Endothelial cell of umbilical vein (primary cell): ENCODE results near the gene SMC6. TPM values are rescaled to one million over a fixed set of nuclear protein-coding genes. Genes with fewer than 3 reads are reported as not detected.

Source experiments
- BruUV-seq: library from RNA; stranded (reverse); fragments of 400-500 nt; replicated peaks from 2 replicates; lab custom pipeline; 2021; lab: Mats Ljungman, UMichigan
- CTCF ChIA-PET: fragments of 300-600, 350-600 bp; sonication (Branson Sonifier 250); formaldehyde crosslinking; loops from one replicate; lab custom pipeline; 2021; ENCODE audit warnings: antibody characterized with exemption, inconsistent platforms; lab: Charles Lee
- POLR2A ChIA-PET: fragments of 300-600, 350-600 bp; sonication (Branson Sonifier 250); formaldehyde crosslinking; loops from one replicate; lab custom pipeline; 2021; ENCODE audit warnings: antibody characterized with exemption, inconsistent platforms; lab: Charles Lee
- DNase-seq: peaks from one replicate; pipeline ENCODE4 v3.0.0-alpha.2; 2011; ENCODE audit warnings: low read depth, low spot score
- FAIRE-seq: peaks from 2 replicates; lab custom pipeline; 2011; peaks lifted over from hg19 to GRCh38; lab: Jason Lieb, UNC
- H2AFZ ChIP-seq: 2 replicates; pipeline ENCODE4 v1.6.0; 2012; ENCODE audit warnings: low read depth, low read length, control low read depth, inconsistent platforms
- H3K27ac ChIP-seq: 2 replicates; pipeline ENCODE4 v1.5.1; 2011; ENCODE audit warnings: low read depth, mild to moderate bottlenecking, control low read depth, low read length, moderate library complexity; ENCODE audit not compliant: insufficient read depth
- H3K27me3 ChIP-seq, 2 experiments: 2 replicates each; pipeline versions ENCODE4 v1.6.0 to v1.6.1; 2011; ENCODE audit warnings: low read length in 2 of 2, mixed read lengths in 1 of 2; ENCODE audit not compliant: control insufficient read depth in 2 of 2, insufficient read depth in 2 of 2
- H3K36me3 ChIP-seq, 2 experiments: 2 replicates in 1 of 2; 3 replicates in 1 of 2; pipeline ENCODE4 v1.5.1; 2011; ENCODE audit warnings: low read length in 2 of 2, mild to moderate bottlenecking in 1 of 2, moderate library complexity in 1 of 2; ENCODE audit not compliant: control insufficient read depth in 2 of 2, insufficient read depth in 2 of 2; ENCODE audit errors: extremely low read depth in 1 of 2
- H3K4me1 ChIP-seq: 3 replicates; pipeline ENCODE4 v1.5.1; 2011; ENCODE audit warnings: mild to moderate bottlenecking, low read length; ENCODE audit not compliant: control insufficient read depth, insufficient read depth; ENCODE audit errors: extremely low read depth
- H3K4me2 ChIP-seq: 2 replicates; pipeline ENCODE4 v1.6.1; 2011; ENCODE audit warnings: low read length, control low read depth, mixed read lengths; ENCODE audit not compliant: insufficient read depth
- H3K4me3 ChIP-seq, 3 experiments: fragments of 200-600 bp in 1 of 3; sonication (generic), shearing (Covaris generic) in 1 of 3; replicated peaks in 1 of 3; 2 replicates each; pipeline ENCODE4 v1.5.1; 2011 to 2016; ENCODE audit warnings: control low read depth in 3 of 3, low read length in 3 of 3, mild to moderate bottlenecking in 2 of 3, inconsistent platforms in 1 of 3, low read depth in 1 of 3, moderate library complexity in 1 of 3; ENCODE audit not compliant: insufficient read depth in 1 of 3
- H3K79me2 ChIP-seq: 2 replicates; pipeline ENCODE4 v1.6.0; 2012; ENCODE audit warnings: low read length, inconsistent platforms; ENCODE audit not compliant: control insufficient read depth, insufficient read depth
- H3K9ac ChIP-seq: replicated peaks from 2 replicates; pipeline ENCODE3; 2011; ENCODE audit warnings: low read length, control low read depth; ENCODE audit not compliant: insufficient read depth; ENCODE audit errors: extremely low read depth
- H3K9me1 ChIP-seq: replicated peaks from 3 replicates; pipeline ENCODE4 v1.6.0; 2011; ENCODE audit warnings: mild to moderate bottlenecking, low read length; ENCODE audit not compliant: control insufficient read depth, insufficient read depth; ENCODE audit errors: extremely low read depth
- H3K9me3 ChIP-seq: replicated peaks from 2 replicates; pipeline ENCODE4 v1.5.1; 2012; ENCODE audit warnings: low read length, inconsistent platforms; ENCODE audit not compliant: control insufficient read depth, insufficient read depth
- H4K20me1 ChIP-seq: replicated peaks from 2 replicates; pipeline ENCODE3; 2011; ENCODE audit warnings: mild to moderate bottlenecking, low read length; ENCODE audit not compliant: control insufficient read depth, insufficient read depth; ENCODE audit errors: extremely low read depth
- EZH2 ChIP-seq: IDR thresholded peaks from 2 replicates; pipeline ENCODE4 v1.6.1; 2012; ENCODE audit warnings: borderline replicate concordance, low read depth, mild to moderate bottlenecking, moderate library complexity, low read length, inconsistent platforms; ENCODE audit not compliant: severe bottlenecking
- FOS ChIP-seq: IDR thresholded peaks from 2 replicates; pipeline ENCODE4 v1.6.1; 2011; ENCODE audit warnings: mild to moderate bottlenecking, low read length, moderate library complexity, borderline replicate concordance; ENCODE audit not compliant: insufficient read depth
- GATA2 ChIP-seq: IDR thresholded peaks from 2 replicates; pipeline ENCODE4 v1.7.0; 2011; ENCODE audit warnings: low read depth, mild to moderate bottlenecking, moderate library complexity, mixed read lengths, low read length; ENCODE audit not compliant: insufficient read length, insufficient read depth
- JUN ChIP-seq: IDR thresholded peaks from 2 replicates; pipeline ENCODE4 v1.6.1; 2011; ENCODE audit warnings: borderline replicate concordance, low read depth; ENCODE audit not compliant: insufficient read length, insufficient read depth
- MAX ChIP-seq: IDR thresholded peaks from 2 replicates; pipeline ENCODE4 v1.6.1; 2011; ENCODE audit not compliant: insufficient read depth, insufficient read length
- MYC ChIP-seq: IDR thresholded peaks from one replicate; pipeline ENCODE4 v1.6.1; 2011; ENCODE audit warnings: mild to moderate bottlenecking, low read depth, low read length
- POLR2A ChIP-seq: IDR thresholded peaks from 2 replicates; pipeline ENCODE4 v1.6.1; 2012; ENCODE audit warnings: low read depth, mild to moderate bottlenecking, control low read depth, low read length
- POLR2AphosphoS5 ChIP-seq: IDR thresholded peaks from 2 replicates; pipeline ENCODE4 v1.6.1; 2012; ENCODE audit warnings: low read depth, mild to moderate bottlenecking, control low read depth, low read length, moderate library complexity; ENCODE audit not compliant: insufficient read depth
- dilution Hi-C: fragments of 300-500 bp; cut with MboI; formaldehyde crosslinking; loops from one replicate; pipeline ENCODE4 v1.15.0; 2019; ENCODE audit warnings: low sequenced_read_pairs; ENCODE audit not compliant: extremely low pct_ligation_motif_present
- intact Hi-C: fragments of 100-400 bp; cut with micrococcal nuclease; formaldehyde crosslinking; loops from one replicate; pipeline ENCODE4 v1.10.0; 2022
- polyA plus RNA-seq, 4 experiments: library from polyadenylated mRNA; depleted of rRNA in 3 of 4; stranded (reverse) in 3 of 4; unstranded in 1 of 4; fragments of >200 nt; gene quantifications; 2 replicates each; pipeline versions ENCODE4 v1.2.1 to v1.2.3, GENCODE V29; 2011 to 2012; ENCODE audit warnings: missing spikeins in 1 of 4
- total RNA-seq: library from RNA; stranded (reverse); gene quantifications from 2 replicates; pipeline ENCODE4 v1.2.3, GENCODE V29; 2021

SMC6 gene
- total and polyA plus RNA-seq, 2 donors (not counting 3 experiments of a cell fraction or from before 2014, with no cell fraction given), result 7.7 to 38.3 TPM

GRCh38 chr2:17798338-17798737 is 44.7 kb upstream of the SMC6 start:
- peaks cover 1 to 4% of the 10 kb centered on the region in 2 experiments for H3K27me3 ChIP-seq
- POLR2A ChIA-PET, result no interaction called here
- dilution Hi-C loops (no loop called here), intact Hi-C loops (no loop called here)
- H3K4me3 ChIP-seq, result no peak overlapping the region
- no peak overlapping the region for H3K27ac ChIP-seq
- no peak overlapping the region for H3K4me2 ChIP-seq
- H3K4me1 ChIP-seq, result no peaks in the 10 kb centered on the region
- no peaks in the 10 kb centered on the region for H3K36me3 ChIP-seq
- CTCF ChIA-PET, result no interaction called here
- TF ChIP-seq MAX, result no peak
- TF ChIP-seq MYC, result no peak
- TF ChIP-seq POLR2A, result no peak
- TF ChIP-seq GATA2, result no peak
- TF ChIP-seq JUN, result no peak
- TF ChIP-seq EZH2, result no peak
- no peak for TF ChIP-seq POLR2AphosphoS5
- no peak overlapping the region for H3K9ac ChIP-seq
- no peak for FAIRE-seq
- H3K79me2 ChIP-seq, result no peaks in the 10 kb centered on the region
- no peaks in the 10 kb centered on the region for H3K9me3 ChIP-seq
- BruUV-seq, result no TSS peak
- H4K20me1 ChIP-seq, result no peaks in the 10 kb centered on the region
- H2AFZ ChIP-seq, result no peak overlapping the region
- H3K9me1 ChIP-seq, result no peaks in the 10 kb centered on the region
- no peak for DNase-seq

DNA sequence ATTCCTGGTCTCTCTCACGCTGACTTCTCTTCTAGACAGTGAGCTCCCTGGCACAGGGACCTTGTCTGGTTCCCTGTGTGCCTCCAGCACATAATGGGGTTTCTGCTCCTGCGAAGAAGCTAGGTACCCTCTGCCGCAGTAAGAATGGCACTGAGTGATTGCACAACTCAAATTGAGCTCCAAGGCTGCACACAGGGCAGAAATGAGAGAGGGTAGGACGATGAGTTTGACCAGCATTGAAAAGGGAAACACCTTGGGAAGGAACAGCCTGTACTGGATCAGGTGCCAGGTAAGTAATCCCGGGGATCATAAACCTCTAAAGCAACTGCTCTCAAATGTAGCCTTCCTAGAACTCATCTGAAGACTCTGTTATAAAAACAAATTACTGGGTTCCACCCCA is 41.7 kb upstream of the SMC6 start:
- ChIA-PET CTCF (interaction anchor here (0.6 to 0.7 kb wide), 2 partner anchors 9 to 33 kb away, joined by 3 read pairs; no protein-coding TSS in a partner anchor), POLR2A (no interaction called here)
- H3K36me3 ChIP-seq, result no peaks in the 10 kb centered on the region
- no peak overlapping the region for H3K9ac ChIP-seq
- TF ChIP-seq JUN, result no peak
- no peak for TF ChIP-seq MAX
- TF ChIP-seq GATA2, result no peak
- TF ChIP-seq FOS, result no peak
- TF ChIP-seq POLR2AphosphoS5, result no peak
- no peak for TF ChIP-seq EZH2
- TF ChIP-seq MYC, result no peak
- no peaks in the 10 kb centered on the region for H3K9me1 ChIP-seq
- peaks cover 4 to 6% of the 10 kb centered on the region in 2 experiments for H3K27me3 ChIP-seq
- H2AFZ ChIP-seq, result no peak overlapping the region
- intact Hi-C loops (no loop called here), dilution Hi-C loops (no loop called here)
- H3K4me3 ChIP-seq, result no peak overlapping the region
- no peaks in the 10 kb centered on the region for H3K9me3 ChIP-seq
- no peak overlapping the region for H3K4me2 ChIP-seq
- no peaks in the 10 kb centered on the region for H4K20me1 ChIP-seq
- BruUV-seq, result no TSS peak
- no peaks in the 10 kb centered on the region for H3K4me1 ChIP-seq
- no peak overlapping the region for H3K27ac ChIP-seq
- H3K79me2 ChIP-seq, result no peaks in the 10 kb centered on the region
- DNase-seq (no peak), FAIRE-seq (no peak)
